Measurements from ENCODE around the gene PRM1. TPM values are rescaled to one million over a fixed set of nuclear protein-coding genes. Genes with fewer than 3 reads are reported as not detected.

Gene PRM1
- total RNA-seq, 1 donor from 2014 or later, result not detected

DNA sequence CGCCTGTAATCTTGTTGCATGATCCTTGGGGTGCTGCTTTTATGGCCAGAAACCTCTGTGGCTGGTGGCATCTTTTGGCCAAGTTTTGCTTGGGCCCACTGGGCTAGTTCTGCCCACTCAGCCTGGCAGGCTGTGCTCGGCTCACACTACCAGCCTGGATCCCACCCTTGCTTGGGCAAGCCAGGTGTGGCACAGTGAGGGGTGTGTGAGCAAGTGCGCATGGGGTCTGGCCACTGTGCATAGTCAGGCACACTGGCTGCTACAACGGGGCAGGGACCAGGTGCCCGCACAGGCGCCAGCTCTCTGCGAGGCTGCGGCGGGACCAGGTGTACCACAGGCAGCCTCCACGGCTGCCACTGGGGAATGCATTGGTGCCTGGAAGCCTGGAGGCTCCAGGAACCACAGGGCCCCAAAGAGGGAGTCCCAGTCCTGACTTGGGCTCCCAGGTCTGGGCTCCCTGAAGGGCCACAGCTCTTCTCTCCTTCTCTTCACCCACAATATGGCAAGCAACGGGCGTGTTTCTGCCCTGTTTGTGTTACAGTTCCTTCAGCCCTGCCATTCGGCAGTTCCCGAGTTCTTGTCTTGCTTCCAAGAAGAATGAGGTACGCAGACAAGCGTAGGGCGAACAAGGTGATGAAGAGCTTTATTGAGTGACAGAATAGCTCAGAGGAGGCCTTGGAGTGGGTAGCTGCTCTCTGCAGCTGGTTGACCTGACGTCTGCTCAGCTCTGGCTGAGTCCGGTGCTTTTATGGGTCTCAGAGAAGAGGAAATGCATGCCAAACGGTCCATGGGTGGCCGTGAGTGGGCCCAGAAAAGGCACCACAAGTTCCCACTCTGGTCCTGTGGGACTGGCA lies 26.7 kb upstream of the PRM1 start:
- Histone ChIP-seq H3K4me3 (no peak overlapping the region), H3K4me1 (peaks cover 13% of the 10 kb centered on the region), H3K9me3 (replicated peaks) (no peaks in the 10 kb centered on the region), H3K27ac (replicated peaks) (no peak overlapping the region), H3K36me3 (no peaks in the 10 kb centered on the region), H3K27me3 (ENCODE audit: low read depth) (no peaks in the 10 kb centered on the region)
- intact Hi-C loops (cut with micrococcal nuclease), result no loop called here
- TF ChIP-seq, protein P1, sequence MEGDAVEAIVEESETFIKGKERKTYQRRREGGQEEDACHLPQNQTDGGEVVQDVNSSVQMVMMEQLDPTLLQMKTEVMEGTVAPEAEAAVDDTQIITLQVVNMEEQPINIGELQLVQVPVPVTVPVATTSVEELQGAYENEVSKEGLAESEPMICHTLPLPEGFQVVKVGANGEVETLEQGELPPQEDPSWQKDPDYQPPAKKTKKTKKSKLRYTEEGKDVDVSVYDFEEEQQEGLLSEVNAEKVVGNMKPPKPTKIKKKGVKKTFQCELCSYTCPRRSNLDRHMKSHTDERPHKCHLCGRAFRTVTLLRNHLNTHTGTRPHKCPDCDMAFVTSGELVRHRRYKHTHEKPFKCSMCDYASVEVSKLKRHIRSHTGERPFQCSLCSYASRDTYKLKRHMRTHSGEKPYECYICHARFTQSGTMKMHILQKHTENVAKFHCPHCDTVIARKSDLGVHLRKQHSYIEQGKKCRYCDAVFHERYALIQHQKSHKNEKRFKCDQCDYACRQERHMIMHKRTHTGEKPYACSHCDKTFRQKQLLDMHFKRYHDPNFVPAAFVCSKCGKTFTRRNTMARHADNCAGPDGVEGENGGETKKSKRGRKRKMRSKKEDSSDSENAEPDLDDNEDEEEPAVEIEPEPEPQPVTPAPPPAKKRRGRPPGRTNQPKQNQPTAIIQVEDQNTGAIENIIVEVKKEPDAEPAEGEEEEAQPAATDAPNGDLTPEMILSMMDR (IDR thresholded peaks at IDR 0.05; ENCODE audit: borderline replicate concordance), result no peak
- DNase-seq, result no peak

DNA sequence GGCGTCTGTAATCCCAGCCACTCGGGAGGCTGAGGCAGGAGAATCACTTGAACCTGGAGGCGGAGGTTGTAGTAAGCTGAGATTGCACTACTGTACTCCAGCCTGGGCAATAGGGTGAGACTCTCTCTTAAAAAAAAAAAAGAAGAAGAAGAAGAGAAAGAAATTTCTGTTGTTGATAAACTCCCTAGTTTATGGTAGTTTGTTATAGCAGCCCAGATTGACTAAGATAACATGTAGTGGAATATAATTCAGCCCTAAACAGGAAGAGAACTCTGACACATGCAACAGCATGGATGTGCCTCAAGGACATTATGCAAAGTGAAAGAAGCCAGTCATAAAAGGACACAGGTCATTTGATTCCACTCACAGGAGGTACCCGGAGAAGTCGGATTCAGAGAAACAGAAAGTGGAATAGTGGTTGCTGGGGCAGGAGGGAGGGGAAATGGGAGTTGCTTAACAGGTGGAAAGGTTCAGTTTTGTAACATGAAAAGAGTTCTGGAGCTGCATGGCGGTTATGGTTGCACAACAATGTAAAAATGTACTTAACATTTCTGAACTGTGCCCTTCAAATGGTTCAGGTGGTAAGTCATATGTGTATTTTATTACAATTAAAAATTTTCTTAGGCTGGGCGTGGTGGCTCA lies 26.0 kb upstream of the PRM1 start:
- Histone ChIP-seq H3K27me3 (ENCODE audit: low read depth) (no peaks in the 10 kb centered on the region), H3K27ac (replicated peaks) (no peak overlapping the region), H3K4me1 (peaks cover 13% of the 10 kb centered on the region), H3K9me3 (replicated peaks) (no peaks in the 10 kb centered on the region), H3K4me3 (no peak overlapping the region), H3K36me3 (no peaks in the 10 kb centered on the region)
- intact Hi-C loops (cut with micrococcal nuclease), result no loop called here
- TF ChIP-seq, protein P1 (IDR thresholded peaks at IDR 0.05; ENCODE audit: borderline replicate concordance), result no peak
- no peak for DNase-seq

DNA sequence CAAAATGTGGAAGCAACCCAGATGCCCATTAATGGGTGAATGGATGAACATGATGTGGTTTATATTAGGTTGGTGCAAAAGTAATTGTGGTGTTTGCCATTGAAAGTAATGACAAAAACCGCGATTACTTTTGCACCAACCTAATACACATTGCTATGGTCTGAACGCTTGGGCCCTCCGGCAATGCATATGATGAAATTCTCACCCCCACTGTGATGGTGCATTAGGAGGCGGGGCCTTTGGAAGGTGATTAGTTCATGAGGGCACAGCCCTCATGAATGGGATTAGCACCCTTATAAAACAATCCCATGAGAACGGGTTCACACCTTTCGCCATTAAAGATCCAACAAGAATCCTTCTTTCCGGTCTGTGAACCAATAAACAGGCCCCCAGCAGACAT lies 25.3 kb upstream of the PRM1 start:
- Histone ChIP-seq H3K4me1 (peaks cover 13% of the 10 kb centered on the region), H3K36me3 (no peaks in the 10 kb centered on the region), H3K9me3 (replicated peaks) (no peaks in the 10 kb centered on the region), H3K4me3 (no peak overlapping the region), H3K27ac (replicated peaks) (no peak overlapping the region), H3K27me3 (ENCODE audit: low read depth) (no peaks in the 10 kb centered on the region)
- intact Hi-C loops (cut with micrococcal nuclease), result no loop called here
- TF ChIP-seq, protein P1 (IDR thresholded peaks at IDR 0.05; ENCODE audit: borderline replicate concordance), result no peak
- DNase-seq, result no peak

DNA sequence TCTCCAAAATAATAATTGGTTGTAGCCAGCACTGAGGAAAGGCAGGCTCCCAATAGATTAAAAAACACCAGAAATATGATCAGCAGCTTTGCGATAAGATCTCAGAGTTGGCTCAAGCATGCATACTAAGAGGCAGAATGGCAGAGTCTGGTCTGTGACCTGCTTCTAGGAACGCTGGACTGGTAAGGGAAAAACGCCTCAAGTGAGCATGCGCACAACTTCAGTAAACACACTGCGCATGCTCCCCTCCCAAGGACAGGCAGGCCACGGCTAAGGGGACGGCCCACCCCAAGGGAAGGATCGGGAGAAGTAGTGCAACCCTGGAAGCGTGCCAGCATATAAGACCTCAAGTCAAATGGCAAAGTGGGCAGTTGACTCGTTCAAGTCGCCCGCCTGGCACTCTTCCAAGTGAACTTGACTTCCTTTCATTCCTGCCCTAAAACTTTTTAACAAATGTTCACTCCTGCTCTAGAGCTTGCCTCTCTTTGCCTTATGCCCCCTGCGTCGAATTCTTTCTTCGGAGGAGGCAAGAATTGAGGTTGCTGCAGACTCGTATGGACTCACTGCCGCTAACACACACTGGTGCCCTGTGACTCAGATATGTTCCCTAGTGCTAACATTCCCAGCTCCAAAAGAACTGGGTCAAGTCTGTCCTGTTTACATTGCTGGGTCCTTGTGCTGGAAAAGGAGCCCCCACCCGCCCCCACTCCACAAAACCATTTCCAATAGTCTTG lies 22.4 kb upstream of the PRM1 start:
- DNase-seq, result no peak
- intact Hi-C loops (cut with micrococcal nuclease), result no loop called here
- Histone ChIP-seq H3K36me3 (no peaks in the 10 kb centered on the region), H3K9me3 (replicated peaks) (no peaks in the 10 kb centered on the region), H3K4me1 (peaks cover 7% of the 10 kb centered on the region), H3K27me3 (ENCODE audit: low read depth) (no peaks in the 10 kb centered on the region), H3K4me3 (no peak overlapping the region), H3K27ac (replicated peaks) (no peak overlapping the region)
- TF ChIP-seq, protein P1 (IDR thresholded peaks at IDR 0.05; ENCODE audit: borderline replicate concordance), result no peak

DNA sequence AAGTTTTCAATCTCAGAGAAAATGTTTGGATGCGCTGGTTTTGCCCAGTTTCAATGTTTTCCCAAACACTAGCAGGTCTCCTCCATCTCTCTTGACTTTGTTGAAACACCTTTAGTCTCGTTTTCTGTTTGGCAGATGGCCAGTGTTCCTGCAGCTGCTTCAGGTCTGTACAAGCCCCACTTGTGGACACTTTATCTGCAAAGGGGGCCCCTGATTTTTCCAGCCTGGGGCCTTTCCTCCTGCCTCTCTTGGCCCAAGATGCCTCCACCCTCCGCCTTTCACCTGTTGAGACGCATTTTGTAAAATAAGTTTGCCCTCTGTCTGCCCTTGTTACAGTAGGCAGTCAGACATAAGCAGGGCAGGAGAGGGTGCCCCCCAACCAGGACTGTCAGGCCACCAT lies 21.8 kb upstream of the PRM1 start:
- TF ChIP-seq, protein P1 (IDR thresholded peaks at IDR 0.05; ENCODE audit: borderline replicate concordance), result no peak
- no peak overlapping the region for H3K27ac ChIP-seq (replicated peaks)
- no peaks in the 10 kb centered on the region for H3K36me3 ChIP-seq
- no peaks in the 10 kb centered on the region for H3K9me3 ChIP-seq (replicated peaks)
- peaks cover 7% of the 10 kb centered on the region for H3K4me1 ChIP-seq
- intact Hi-C loops (cut with micrococcal nuclease), result no loop called here
- DNase-seq, result no peak
- H3K4me3 ChIP-seq, result no peak overlapping the region
- H3K27me3 ChIP-seq (ENCODE audit: low read depth), result no peaks in the 10 kb centered on the region
